HG03460 (cell line): ENCODE measurements around the gene DFFA.
"Not testable (repeated sequence)": the region's sequence is repeated elsewhere in the genome, so short reads cannot be mapped to it uniquely, and the experiment has no call there.

Experiments used
- ATAC-seq: cut with Tn5 transposase; IDR thresholded peaks from one replicate; pipeline ENCODE4 v1.9.1; 2021; ENCODE audit not compliant: unreplicated experiment

Gene DFFA

GRCh38 chr1:10470043-10470442 is 2.3 kb downstream of the DFFA start:
- ATAC-seq = no peak

GRCh38 chr1:10467078-10467477 is 5.3 kb downstream of the DFFA start:
- no peak for ATAC-seq

- no peak for ATAC-seq
Measured at GRCh38 chr1:10459184-10459583, 13.1 kb downstream of the DFFA start.

- no peak for ATAC-seq
Measured at GRCh38 chr1:10457875-10458274, 14.5 kb downstream of the DFFA start.

DNA sequence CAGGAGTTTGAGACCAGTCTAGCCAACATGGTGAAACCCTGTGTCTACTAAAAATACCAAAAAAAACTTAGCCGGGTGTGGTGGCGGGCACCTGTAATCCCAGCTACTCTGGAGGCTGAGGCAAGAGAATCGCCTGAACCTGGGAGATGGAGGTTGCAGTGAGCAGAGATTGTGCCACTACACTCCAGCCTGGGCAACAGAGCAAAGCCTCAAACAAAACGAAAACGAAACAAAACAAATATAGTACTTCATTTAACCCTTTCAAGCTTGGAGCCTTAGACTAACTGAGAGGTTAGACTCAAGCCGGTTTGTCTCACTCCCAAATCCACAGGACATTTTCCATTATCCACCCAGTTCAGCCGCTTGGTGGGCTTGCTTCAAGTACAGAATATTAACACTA is 14.9 kb downstream of the DFFA start:
- not testable (repeated sequence) for ATAC-seq

DNA sequence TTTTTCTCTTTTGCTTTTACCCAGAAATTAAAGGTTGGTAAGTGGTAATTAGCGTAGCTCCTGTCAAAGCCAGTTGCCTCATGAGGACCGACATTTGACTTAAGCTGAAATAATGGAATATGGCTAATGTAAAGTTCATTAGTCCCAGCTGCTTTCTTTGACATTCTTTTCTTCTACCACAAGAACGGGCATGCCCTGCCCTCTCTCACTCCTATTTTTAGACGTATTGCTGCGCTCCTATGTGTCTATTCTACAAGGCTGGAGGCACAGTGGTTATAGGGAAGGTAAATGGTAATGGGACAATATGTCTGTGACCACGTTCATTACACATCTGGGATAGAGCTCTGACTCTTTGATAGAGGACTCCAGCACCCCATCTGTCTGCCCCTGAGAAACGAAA is 15.7 kb downstream of the DFFA start:
- ATAC-seq = no peak

- ATAC-seq = no peak
Measured at GRCh38 chr1:10456048-10456447, 16.3 kb downstream of the DFFA start.

- no peak for ATAC-seq
Measured at GRCh38 chr1:10451287-10451686, 21.0 kb downstream of the DFFA start.

DNA sequence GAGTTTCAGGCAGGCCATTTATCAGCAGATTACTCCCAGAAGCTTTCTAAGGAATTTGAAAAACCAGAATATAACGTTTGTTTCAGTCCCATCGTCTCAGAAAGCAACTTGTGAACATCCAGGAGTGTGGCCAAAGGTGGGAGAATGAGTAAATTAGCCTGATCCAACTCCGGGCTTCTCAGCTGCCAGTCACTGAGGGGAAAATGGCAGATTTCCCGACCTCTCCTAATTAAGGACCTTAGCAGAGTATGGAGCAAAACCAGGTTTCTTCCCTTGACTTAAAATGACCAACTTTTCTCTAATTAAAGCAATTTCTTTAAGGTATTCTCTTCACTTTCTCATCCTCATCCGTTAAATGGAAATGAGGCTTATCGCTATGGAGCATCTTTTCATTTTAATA is 21.5 kb downstream of the DFFA start:
- no peak for ATAC-seq

DNA sequence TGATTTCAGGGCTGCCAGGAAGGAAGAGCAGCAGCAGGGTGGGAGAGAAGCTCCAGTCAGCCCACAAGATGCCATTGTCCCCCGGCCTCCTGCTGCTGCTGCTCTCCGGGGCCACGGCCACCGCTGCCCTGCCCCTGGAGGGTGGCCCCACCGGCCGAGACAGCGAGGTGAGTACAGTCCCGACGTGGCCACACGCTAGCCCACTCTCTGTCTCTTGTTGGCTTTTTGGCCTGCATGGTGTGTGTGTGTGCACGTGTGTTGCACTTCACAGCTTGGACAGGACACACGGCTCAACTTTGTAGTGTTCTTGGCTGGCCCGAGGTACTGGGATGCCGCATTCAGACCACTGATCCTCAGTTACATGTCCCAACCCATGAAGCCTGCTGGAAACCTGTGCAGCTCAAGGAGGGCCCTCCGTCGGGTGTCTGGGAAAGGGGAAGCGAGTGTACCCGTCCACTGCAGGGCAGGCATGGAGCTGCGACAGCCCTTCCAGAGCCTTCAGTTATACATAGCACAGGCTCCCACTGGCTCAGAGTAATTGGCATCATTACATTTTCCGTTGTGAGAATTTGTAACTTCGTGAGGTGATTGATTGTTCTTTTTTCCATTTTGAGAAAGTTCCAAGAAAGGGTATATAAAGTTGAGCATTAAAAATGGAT is 22.0 kb downstream of the DFFA start:
- ATAC-seq = no peak

GRCh38 chr1:10449751-10450150 is 22.6 kb downstream of the DFFA start, which contains the start of gene CORT:
CORT (plus strand) TSS chr1:10450031; CDS start chr1:10450224, 193 bp downstream.
- ATAC-seq = no peak

- ATAC-seq = no peak
Measured at GRCh38 chr1:10446790-10447422, 25.4 kb downstream of the DFFA start.

- no peak for ATAC-seq
Measured at GRCh38 chr1:10444795-10445397, 27.4 kb downstream of the DFFA start.

DNA sequence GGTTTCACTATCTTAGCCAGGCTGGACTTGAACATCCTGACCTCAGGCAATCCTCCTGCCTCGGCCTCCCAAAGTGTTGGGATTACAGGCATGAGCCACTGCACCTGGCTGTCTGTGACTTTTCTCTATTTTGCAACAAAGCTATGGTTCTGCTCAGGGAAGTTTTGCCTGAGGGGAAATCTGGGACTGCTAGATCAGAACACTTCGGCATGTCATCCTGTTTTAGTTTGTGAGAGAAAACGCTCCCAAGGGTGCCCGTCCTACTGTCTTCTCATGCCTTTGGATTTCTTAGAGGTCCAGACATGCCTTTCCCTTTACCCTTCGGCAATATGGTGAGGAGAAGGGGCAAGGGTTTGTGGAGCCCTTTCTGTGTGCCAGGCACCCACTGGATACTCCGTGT is 28.1 kb downstream of the DFFA start:
- no peak for ATAC-seq

GRCh38 chr1:10440794-10441193 is 31.5 kb downstream of the DFFA start:
- no peak for ATAC-seq

DNA sequence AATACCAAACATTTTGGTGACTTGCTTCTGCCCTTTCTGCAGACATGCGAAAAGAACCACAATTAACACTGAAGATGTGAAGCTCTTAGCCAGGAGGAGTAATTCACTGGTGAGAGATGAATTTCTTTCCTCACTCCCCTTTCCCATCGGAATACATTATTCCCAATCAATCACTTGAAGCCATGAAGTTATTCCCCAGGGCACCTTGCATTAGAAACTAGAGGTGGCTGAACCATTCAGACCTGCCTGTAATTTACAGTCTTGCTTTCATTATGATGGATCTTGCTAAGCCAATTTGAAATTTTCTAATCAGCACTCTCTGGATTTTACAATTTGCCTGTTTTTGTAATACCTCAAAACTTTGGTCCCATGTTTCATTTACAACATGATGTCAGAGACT is 32.0 kb downstream of the DFFA start:
- no peak for ATAC-seq

DNA sequence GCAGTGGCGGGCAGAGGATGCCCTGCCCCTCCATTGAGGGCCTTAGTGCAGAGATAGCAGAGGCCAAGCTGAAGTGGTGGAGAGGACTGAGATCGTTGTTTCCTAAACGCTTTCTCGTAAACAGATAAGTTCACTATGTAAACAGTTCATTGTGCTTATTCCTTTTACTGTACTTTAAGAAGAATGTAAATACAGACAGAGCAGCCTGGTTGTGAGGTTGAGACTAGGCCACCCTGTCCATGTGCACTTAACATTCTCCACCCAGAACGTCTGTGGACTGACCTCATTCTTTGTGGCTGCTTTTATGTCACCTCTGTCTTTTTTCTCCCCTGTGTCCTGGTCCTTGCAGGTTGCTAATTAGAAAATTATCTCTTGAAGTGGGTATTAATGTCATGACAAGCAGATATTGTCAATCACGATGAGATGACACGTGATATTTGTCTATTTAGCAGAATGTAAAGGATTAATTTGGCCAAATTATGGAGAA is 33.6 kb downstream of the DFFA start:
- no peak for ATAC-seq

- ATAC-seq = no peak
Measured at GRCh38 chr1:10437052-10437451, 35.3 kb downstream of the DFFA start.

GRCh38 chr1:10434590-10434989 is 37.7 kb downstream of the DFFA start:
- ATAC-seq = no peak

DNA sequence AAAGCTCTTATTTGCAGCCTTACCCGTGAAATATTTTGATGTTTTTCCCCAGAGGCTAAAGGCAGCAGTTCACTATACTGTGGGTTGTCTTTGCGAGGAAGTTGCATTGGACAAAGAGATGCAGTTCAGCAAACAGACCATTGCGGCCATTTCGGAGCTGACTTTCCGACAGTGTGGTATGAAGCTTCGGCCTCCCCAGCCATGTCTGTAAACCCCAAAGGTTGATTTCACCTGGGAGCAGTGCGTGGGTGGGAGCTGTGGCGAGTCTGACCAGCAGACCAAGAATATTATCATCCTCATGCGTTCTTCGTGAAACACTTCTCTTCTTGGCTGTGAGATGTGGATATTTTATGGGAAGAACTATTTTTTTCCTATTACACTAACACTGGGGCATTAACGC is 38.5 kb downstream of the DFFA start:
- no peak for ATAC-seq

DNA sequence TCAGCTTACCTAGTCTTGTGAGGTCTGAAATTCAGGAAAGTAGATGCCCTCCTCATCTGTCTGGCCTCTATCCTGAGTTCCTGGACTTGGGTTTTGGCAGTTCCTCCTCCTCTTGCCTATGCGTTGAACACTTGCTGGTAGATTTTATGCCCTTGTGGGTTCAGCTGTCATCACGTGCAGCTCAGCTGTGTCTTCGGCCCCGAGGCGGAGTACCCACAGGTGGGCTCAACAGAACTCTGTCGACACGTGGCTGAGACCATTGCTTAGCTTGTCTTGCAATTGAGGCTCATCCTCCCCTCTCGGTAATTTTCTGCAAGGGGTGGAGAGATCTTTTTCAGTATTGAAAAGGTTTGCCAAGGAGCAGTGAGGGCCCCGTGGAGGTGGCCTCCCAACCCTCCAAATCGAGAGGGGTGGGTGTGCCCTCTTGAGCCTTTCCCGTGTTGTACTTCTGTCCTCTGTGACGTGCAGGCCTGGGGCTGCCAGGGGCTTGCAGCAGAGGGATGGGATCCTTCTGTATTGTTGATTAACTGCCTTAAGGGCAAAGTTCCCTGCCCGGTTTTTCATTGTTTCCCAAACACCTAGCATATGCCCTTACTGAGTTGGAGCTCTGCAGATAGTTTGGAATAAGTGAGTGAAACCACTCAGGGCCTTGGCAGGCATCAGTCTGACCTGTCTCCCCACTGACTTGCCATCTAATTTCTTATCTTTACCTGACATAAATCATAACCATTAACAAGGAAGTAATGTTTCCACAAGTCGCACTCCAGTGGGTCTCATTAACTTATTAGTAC is 39.2 kb downstream of the DFFA start:
- no peak for ATAC-seq
